ENCODE results near the gene PDXK.
"Not testable (repeated sequence)": the region's sequence is repeated elsewhere in the genome, so short reads cannot be mapped to it uniquely, and the experiment has no call there.

Gene PDXK

GRCh38 chr21:43718872-43719747, at the start of gene PDXK:
Gene PDXK, plus strand, starts transcription at chr21:43719129. Its CDS starts 166 bp downstream, at chr21:43719295.
- DNase-seq, result peak; percentile 79 to 85

- no peak for DNase-seq
Observed at GRCh38 chr21:43669828-43670605, 48.9 kb upstream of the PDXK start.

GRCh38 chr21:43675871-43676270, 43.1 kb upstream of the PDXK start:
- no peak for DNase-seq

- DNase-seq, result no peak
Observed at GRCh38 chr21:43676391-43676790, 42.5 kb upstream of the PDXK start.

GRCh38 chr21:43679951-43680350, 39.0 kb upstream of the PDXK start:
- DNase-seq, result no peak

GRCh38 chr21:43680421-43680820, 38.5 kb upstream of the PDXK start:
- DNase-seq, result not testable (repeated sequence)

GRCh38 chr21:43681650-43682049, 37.3 kb upstream of the PDXK start:
- DNase-seq, result no peak

GRCh38 chr21:43684424-43684823, 34.5 kb upstream of the PDXK start:
- DNase-seq, result no peak

- DNase-seq, result no peak
Observed at GRCh38 chr21:43686811-43687565, 31.9 kb upstream of the PDXK start.

- peak in 1 of 2 donors; percentile 23 for DNase-seq
Observed at GRCh38 chr21:43687566-43688399, 31.1 kb upstream of the PDXK start.

GRCh38 chr21:43688906-43689305, 30.0 kb upstream of the PDXK start:
- DNase-seq, result no peak

- no peak for DNase-seq
Observed at GRCh38 chr21:43689556-43690337, 29.2 kb upstream of the PDXK start.

- DNase-seq, result no peak
Observed at GRCh38 chr21:43690346-43690745, 28.6 kb upstream of the PDXK start.

- DNase-seq, result no peak
Observed at GRCh38 chr21:43691086-43691795, 27.7 kb upstream of the PDXK start.

- DNase-seq, result no peak
Observed at GRCh38 chr21:43691801-43692200, 27.1 kb upstream of the PDXK start.

- DNase-seq, result no peak
Observed at GRCh38 chr21:43692949-43693348, 26.0 kb upstream of the PDXK start.

- no peak for DNase-seq
Observed at GRCh38 chr21:43693981-43694380, 24.9 kb upstream of the PDXK start.

- DNase-seq, result no peak
Observed at GRCh38 chr21:43694437-43695079, 24.4 kb upstream of the PDXK start.

GRCh38 chr21:43696214-43696613, 22.7 kb upstream of the PDXK start:
- no peak for DNase-seq

Data from CD4-positive, alpha-beta T cell treated with Interleukin-1 beta for 1 hour (primary cell).